H1 (cell line): ENCODE data around the gene HOXC5. TPM values are rescaled to one million over a fixed set of nuclear protein-coding genes. Genes with fewer than 3 reads are reported as not detected.

ENCODE experiments used
- CTCF ChIA-PET: fragments of 300-600 bp; sonication (Branson Sonifier 250); formaldehyde crosslinking; loops from one replicate; lab custom pipeline; 2021; ENCODE audit not compliant: partially characterized antibody; lab: Charles Lee
- POLR2A ChIA-PET: fragments of 300-600 bp; sonication (Branson Sonifier 250); formaldehyde crosslinking; loops from one replicate; lab custom pipeline; 2021; ENCODE audit warnings: inconsistent platforms; ENCODE audit not compliant: partially characterized antibody; lab: Charles Lee
- DNase-seq, 2 experiments: peaks; one replicate each; pipeline versions ENCODE4 v3.0.0 to v3.0.0-alpha.2; 2010 to 2022; ENCODE audit warnings: low spot score in 2 of 2, low read depth in 1 of 2, mixed read lengths in 1 of 2
- FAIRE-seq: peaks from 2 replicates; lab custom pipeline; 2011; peaks lifted over from hg19 to GRCh38; lab: Jason Lieb, UNC
- H2AFZ ChIP-seq: 2 replicates; pipeline ENCODE4 v1.8.1; 2012; ENCODE audit warnings: low read length, inconsistent platforms
- H2AK5ac ChIP-seq: 2 replicates; pipeline ENCODE4 v1.6.1; 2013; ENCODE audit warnings: low read depth, low read length
- H2BK120ac ChIP-seq: replicated peaks from 2 replicates; pipeline ENCODE3; 2013; ENCODE audit warnings: low read depth, low read length, inconsistent platforms
- H2BK12ac ChIP-seq: 2 replicates; pipeline ENCODE4 v1.6.1; 2013; ENCODE audit warnings: low read depth, low read length
- H2BK15ac ChIP-seq: 2 replicates; pipeline ENCODE4 v1.6.1; 2013; ENCODE audit warnings: low read length
- H2BK20ac ChIP-seq: 2 replicates; pipeline ENCODE4 v1.6.1; 2013; ENCODE audit warnings: low read length
- H2BK5ac ChIP-seq: 2 replicates; pipeline ENCODE4 v1.6.1; 2013; ENCODE audit warnings: low read depth, low read length
- H3K14ac ChIP-seq: 2 replicates; pipeline ENCODE4 v1.6.1; 2013; ENCODE audit warnings: inconsistent platforms; ENCODE audit not compliant: insufficient read length
- H3K18ac ChIP-seq: 2 replicates; pipeline ENCODE4 v1.6.1; 2013; ENCODE audit warnings: low read length; ENCODE audit errors: extremely low read depth
- H3K23ac ChIP-seq: 2 replicates; pipeline ENCODE4 v1.6.1; 2013; ENCODE audit warnings: inconsistent platforms; ENCODE audit not compliant: insufficient read length
- H3K23me2 ChIP-seq: 2 replicates; pipeline ENCODE4 v1.6.1; 2013; ENCODE audit warnings: low read depth, low read length
- H3K27ac ChIP-seq: 2 replicates; pipeline ENCODE4 v1.6.1; 2011; ENCODE audit warnings: low read depth, low read length, inconsistent platforms
- H3K27me3 ChIP-seq, 4 experiments: replicated peaks in 1 of 4; 1 replicate in 1 of 4; 2 replicates in 3 of 4; pipeline versions ENCODE4 v1.6.1 to v1.8.1; 2011 to 2013; ENCODE audit warnings: low read length in 3 of 4, mild to moderate bottlenecking in 3 of 4, inconsistent platforms in 2 of 4, mixed read lengths in 2 of 4, moderate library complexity in 1 of 4; ENCODE audit not compliant: control insufficient read depth in 3 of 4, insufficient read depth in 3 of 4; ENCODE audit errors: extremely low read depth in 1 of 4
- H3K36me3 ChIP-seq, 4 experiments: 2 replicates each; pipeline versions ENCODE4 v1.6.1 to v1.8.1; 2011 to 2013; ENCODE audit warnings: mild to moderate bottlenecking in 4 of 4, low read length in 3 of 4, moderate library complexity in 2 of 4, control low read depth in 1 of 4, inconsistent platforms in 1 of 4; ENCODE audit not compliant: insufficient read depth in 4 of 4, control insufficient read depth in 2 of 4
- H3K4ac ChIP-seq: replicated peaks from 2 replicates; pipeline ENCODE3; 2013; ENCODE audit warnings: low read length, low read depth, mixed read lengths, inconsistent platforms; ENCODE audit not compliant: insufficient read length
- H3K4me1 ChIP-seq, 4 experiments: replicated peaks in 1 of 4; 1 replicate in 1 of 4; 2 replicates in 3 of 4; pipeline versions ENCODE4 v1.6.1 to v1.8.1; 2011 to 2013; ENCODE audit warnings: low read length in 3 of 4, inconsistent platforms in 2 of 4, mixed read lengths in 1 of 4; ENCODE audit not compliant: insufficient read depth in 4 of 4, control insufficient read depth in 3 of 4
- H3K4me2 ChIP-seq, 2 experiments: 2 replicates each; pipeline versions ENCODE4 v1.6.1 to v1.8.1; 2011 to 2013; ENCODE audit warnings: low read depth in 2 of 2, low read length in 2 of 2, control low read depth in 1 of 2, inconsistent platforms in 1 of 2, mild to moderate bottlenecking in 1 of 2; ENCODE audit not compliant: insufficient read depth in 1 of 2
- H3K4me3 ChIP-seq, 4 experiments: fragments of 200-600, 300-600 bp in 1 of 4; sonication (generic), shearing (Covaris generic), sonication (Bioruptor Twin) in 1 of 4; 2 replicates each; pipeline versions ENCODE4 v1.5.1 to v1.8.1; 2011 to 2016; ENCODE audit warnings: low read length in 4 of 4, low read depth in 3 of 4, control low read depth in 2 of 4, inconsistent platforms in 2 of 4, mild to moderate bottlenecking in 2 of 4, mixed read lengths in 1 of 4, moderate library complexity in 1 of 4; ENCODE audit not compliant: insufficient read depth in 2 of 4; ENCODE audit errors: extremely low read depth in 1 of 4
- H3K56ac ChIP-seq: replicated peaks from 2 replicates; pipeline ENCODE3; 2013; ENCODE audit warnings: low read depth, mild to moderate bottlenecking, mixed read lengths, low read length, inconsistent platforms; ENCODE audit not compliant: insufficient read length
- H3K79me1 ChIP-seq: 2 replicates; pipeline ENCODE4 v1.6.1; 2013; ENCODE audit warnings: low read depth, low read length, control low read depth
- H3K79me2 ChIP-seq, 2 experiments: 2 replicates each; pipeline versions ENCODE4 v1.6.1 to v1.8.1; 2012 to 2013; ENCODE audit warnings: low read length in 2 of 2, mild to moderate bottlenecking in 2 of 2, inconsistent platforms in 1 of 2; ENCODE audit not compliant: insufficient read depth in 2 of 2, control insufficient read depth in 1 of 2
- H3K9ac ChIP-seq, 4 experiments: replicated peaks in 1 of 4; 1 replicate in 1 of 4; 2 replicates in 3 of 4; pipeline versions ENCODE4 v1.6.1 to v1.8.1; 2011 to 2013; ENCODE audit warnings: low read depth in 3 of 4, low read length in 3 of 4, control low read depth in 2 of 4, mild to moderate bottlenecking in 2 of 4, moderate library complexity in 2 of 4, inconsistent platforms in 1 of 4; ENCODE audit errors: extremely low read depth in 1 of 4
- H3K9me3 ChIP-seq, 2 experiments: 2 replicates each; pipeline versions ENCODE4 v1.6.1 to v1.8.1; 2012 to 2013; ENCODE audit warnings: mild to moderate bottlenecking in 2 of 2, moderate library complexity in 2 of 2, control low read depth in 1 of 2, inconsistent platforms in 1 of 2, low read depth in 1 of 2, low read length in 1 of 2, mixed read lengths in 1 of 2; ENCODE audit not compliant: insufficient read depth in 2 of 2
- H4K20me1 ChIP-seq, 2 experiments: replicated peaks in 1 of 2; 2 replicates each; pipeline versions ENCODE3 to v1.8.1; 2011 to 2013; ENCODE audit warnings: inconsistent platforms in 2 of 2, low read length in 2 of 2, mild to moderate bottlenecking in 1 of 2; ENCODE audit not compliant: insufficient read depth in 2 of 2, control insufficient read depth in 1 of 2
- H4K5ac ChIP-seq: 2 replicates; pipeline ENCODE4 v1.6.1; 2013; ENCODE audit warnings: low read length, low read depth, mixed read lengths, inconsistent platforms; ENCODE audit not compliant: insufficient read length
- H4K8ac ChIP-seq: 2 replicates; pipeline ENCODE4 v1.8.0; 2013; ENCODE audit warnings: mild to moderate bottlenecking, moderate library complexity, low read length, inconsistent platforms; ENCODE audit not compliant: insufficient read depth; ENCODE audit errors: extremely low read depth
- H4K91ac ChIP-seq: replicated peaks from 2 replicates; pipeline ENCODE3; 2013; ENCODE audit warnings: low read length, mixed read lengths, inconsistent platforms; ENCODE audit not compliant: insufficient read length
- CBX8 ChIP-seq: fragments of 300-800, 300-1000 bp; sonication (generic); IDR thresholded peaks from 2 replicates; pipeline ENCODE4 v1.7.1; 2016; ENCODE audit warnings: low read depth, low read length, borderline replicate concordance
- CHD2 ChIP-seq: IDR thresholded peaks from 2 replicates; pipeline ENCODE4 v1.6.1; 2012; ENCODE audit warnings: low read length, improper control_type of control experiment
- RNF2 ChIP-seq: fragments of 200-900, 300-1000 bp; sonication (generic); IDR thresholded peaks from 2 replicates; pipeline ENCODE4 v1.7.1; 2016; ENCODE audit warnings: borderline replicate concordance, low read depth, mild to moderate bottlenecking, antibody characterized with exemption, low read length; ENCODE audit not compliant: poor library complexity, severe bottlenecking; ENCODE audit errors: missing control alignments
- whole genome bisulfite sequencing, 2 experiments: shearing (Covaris generic) in 1 of 2; methylation state at CpG; one replicate each; pipeline versions ENCODE4 v1.1.6 to v1.1.7; 2013 to 2015; ENCODE audit warnings: low lambda C conversion rate in 2 of 2, mixed read lengths in 2 of 2, inconsistent platforms in 1 of 2, low coverage in 1 of 2, missing lambda C conversion rate in 1 of 2; ENCODE audit not compliant: insufficient replicate concordance in 2 of 2, insufficient coverage in 1 of 2, insufficient read length in 1 of 2; ENCODE audit errors: extremely low coverage in 1 of 2, missing lambda C conversion rate in 1 of 2; 5-methylcytosine and 5-hydroxymethylcytosine counted together
- polyA plus RNA-seq, 7 experiments: library from polyadenylated mRNA; depleted of rRNA in 3 of 7; stranded (reverse) in 5 of 7; unstranded in 2 of 7; fragments of >200 nt in 5 of 7; fragments of 200-250 nt in 2 of 7; gene quantifications; 1 replicate in 5 of 7; 2 replicates in 1 of 7; 4 replicates in 1 of 7; pipeline versions ENCODE4 v1.2.1 to v1.2.3, GENCODE V29; 2011 to 2013; ENCODE audit warnings: missing spikeins in 2 of 7, mixed read lengths in 2 of 7
- total RNA-seq: library from RNA; stranded (reverse); fragmentation: NEBNext Ultra II Directional; extraction: Animal tissue kit (Norgen Biotek cat#: 25700); gene quantifications from 2 replicates; pipeline ENCODE4 v1.2.1, GENCODE V29; 2021

HOXC5 gene
- total and polyA plus RNA-seq, 2 of the 8 experiments (the other 6 are each of a cell fraction or from before 2014, with no cell fraction given), result not detected

GRCh38 chr12:54020591-54021405 is 12.1 kb upstream of the HOXC5 start:
- H3K36me3 ChIP-seq, result no peaks in the 10 kb centered on the region; a peak in 1 of 8 replicates
- H2AFZ ChIP-seq, result no peak overlapping the region
- no peaks in the 10 kb centered on the region for H3K79me1 ChIP-seq
- H4K5ac ChIP-seq, result no peak overlapping the region
- peak overlapping the region; percentile 60 for H2AK5ac ChIP-seq
- no peak overlapping the region for H3K4me3 ChIP-seq
- H4K20me1 ChIP-seq, result peaks cover 10 to 31% of the 10 kb centered on the region in 2 experiments
- DNase-seq (no peak), FAIRE-seq (no peak)
- H2BK20ac ChIP-seq, result no peak overlapping the region
- no peaks in the 10 kb centered on the region for H3K9me3 ChIP-seq
- CTCF ChIA-PET, result interaction anchor here (0.7 to 12.5 kb wide), 11 partner anchors 10 to 189 kb away, joined by 3 to 172 read pairs (median 4); partner anchors contain the start of genes HOXC11, HOXC5 and HOXC8
- 29% methylated on average over 23 of the region's 23 CpGs; no CpG with 5 or more reads in 1 of the 2 experiments for WGBS, 2 experiments
- H3K4ac ChIP-seq, result no peak overlapping the region
- no peak for TF ChIP-seq CHD2
- 0 out of 2 replicates have a peak, but pooled peaks have one; percentile 68 for TF ChIP-seq CBX8
- TF ChIP-seq RNF2, result peak; percentile 69
- H3K56ac ChIP-seq, result no peak overlapping the region
- POLR2A ChIA-PET, result interaction anchor here (0.8 to 1.5 kb wide), 2 partner anchors 21 to 36 kb away, joined by 4 read pairs; partner anchors contain the start of genes HOXC10 and HOXC9
- H3K23ac ChIP-seq, result no peak overlapping the region
- peaks cover 3% of the 10 kb centered on the region; the same call in 1 of the 2 replicates for H3K23me2 ChIP-seq
- H3K4me1 ChIP-seq, result peaks cover 0 to 12% (median 4%) of the 10 kb centered on the region in 4 experiments; a peak in 6 of 7 replicates
- H4K91ac ChIP-seq, result no peak overlapping the region
- no peak overlapping the region for H2BK120ac ChIP-seq
- H3K9ac ChIP-seq, result no peak overlapping the region
- H3K27ac ChIP-seq, result no peak overlapping the region
- no peak overlapping the region for H3K4me2 ChIP-seq
- H2BK5ac ChIP-seq, result no peak overlapping the region
- H4K8ac ChIP-seq, result no peak overlapping the region
- H3K14ac ChIP-seq, result no peak overlapping the region
- no peak overlapping the region for H3K18ac ChIP-seq
- H3K27me3 ChIP-seq, result peaks cover 95 to 100% (median 100%) of the 10 kb centered on the region in 4 experiments
- peak overlapping the region; percentile 60; the same call in 1 of the 2 replicates for H2BK12ac ChIP-seq
- H2BK15ac ChIP-seq, result no peak overlapping the region; the same call in 1 of the 2 replicates
- H3K79me2 ChIP-seq, result no peaks in the 10 kb centered on the region
